T-cell (primary cell): Measurements from ENCODE around the gene CEP57L1. TPM values are rescaled to one million over a fixed set of nuclear protein-coding genes. Genes with fewer than 3 reads are reported as not detected.
"Not testable (repeated sequence)": the region's sequence is repeated elsewhere in the genome, so short reads cannot be mapped to it uniquely, and the experiment has no call there.

Experiments used
- ATAC-seq, 4 experiments: fragments of 200-7000 bp in 3 of 4; fragments of 150-1000 bp in 1 of 4; cut with Tn5 transposase; replicated peaks in 1 of 4; 1 replicate in 3 of 4; 2 replicates in 1 of 4; pipeline ENCODE4 v1.10.0; 2021; ENCODE audit warnings: moderate library complexity in 3 of 4, mild to moderate bottlenecking in 2 of 4, moderate number of reproducible peaks in 1 of 4
- CTCF ChIA-PET, 2 donors: fragments of 300-600 bp; sonication (Branson Sonifier 250); formaldehyde crosslinking; loops; one replicate each; lab custom pipeline; 2022; ENCODE audit warnings: antibody characterized with exemption in 2 of 2; lab: Charles Lee
- POLR2A ChIA-PET, 2 donors: fragments of 300-600 bp; sonication (Branson Sonifier 250); formaldehyde crosslinking; loops; one replicate each; lab custom pipeline; 2022; ENCODE audit warnings: antibody characterized with exemption in 2 of 2; lab: Charles Lee
- DNase-seq, 35 experiments: peaks; one replicate each; pipeline versions ENCODE4 v3.0.0 to v3.0.0-alpha.2; 2013 to 2023
- H3K27ac ChIP-seq: one replicate; pipeline ENCODE4 v1.5.1; 2013; ENCODE audit warnings: low read length
- H3K27me3 ChIP-seq, 2 experiments: replicated peaks in 1 of 2; 1 replicate in 1 of 2; 2 replicates in 1 of 2; pipeline versions ENCODE4 v1.6.1 to v1.7.0; 2013; ENCODE audit warnings: low read length in 1 of 2, mixed read lengths in 1 of 2; ENCODE audit not compliant: control insufficient read depth in 2 of 2, insufficient read depth in 2 of 2; ENCODE audit errors: extremely low read depth in 1 of 2
- H3K36me3 ChIP-seq, 2 donors: 1 replicate in 1 of 2; 2 replicates in 1 of 2; pipeline versions ENCODE4 v1.6.1 to v1.7.0; 2013; ENCODE audit warnings: low read length in 1 of 2; ENCODE audit not compliant: control insufficient read depth in 2 of 2, insufficient read depth in 1 of 2; ENCODE audit errors: extremely low read depth in 1 of 2
- H3K4me1 ChIP-seq, 2 experiments: 1 replicate in 1 of 2; 2 replicates in 1 of 2; pipeline versions ENCODE4 v1.6.1 to v1.7.0; 2013; ENCODE audit warnings: low read length in 2 of 2, mixed read lengths in 1 of 2; ENCODE audit not compliant: insufficient read depth in 2 of 2, control insufficient read depth in 1 of 2; ENCODE audit errors: extremely low read depth in 1 of 2
- H3K4me3 ChIP-seq, 2 donors: 1 replicate in 1 of 2; 2 replicates in 1 of 2; pipeline versions ENCODE4 v1.5.1 to v1.7.0; 2013; ENCODE audit warnings: mild to moderate bottlenecking in 2 of 2, low read length in 1 of 2, moderate library complexity in 1 of 2; ENCODE audit not compliant: control insufficient read depth in 1 of 2; ENCODE audit errors: extremely low read depth in 1 of 2
- H3K9me3 ChIP-seq: 2 replicates; pipeline ENCODE4 v1.7.0; 2013
- H3K27ac Mint-ChIP-seq, 2 donors: one replicate each; pipeline ENCODE4 v1.8.0; 2020 to 2021; ENCODE audit warnings: mild to moderate bottlenecking in 2 of 2, mixed read lengths in 2 of 2
- H3K27me3 Mint-ChIP-seq, 2 donors: one replicate each; pipeline ENCODE4 v1.8.0; 2021 to 2022; ENCODE audit warnings: mixed read lengths in 2 of 2
- H3K36me3 Mint-ChIP-seq: one replicate; pipeline ENCODE4 v1.8.0; 2021; ENCODE audit warnings: mixed read lengths
- H3K4me1 Mint-ChIP-seq, 3 donors: one replicate each; pipeline ENCODE4 v1.8.0; 2020 to 2022; ENCODE audit warnings: mixed read lengths in 3 of 3, mild to moderate bottlenecking in 1 of 3
- H3K4me3 Mint-ChIP-seq, 3 donors: one replicate each; pipeline ENCODE4 v1.8.0; 2020 to 2022; ENCODE audit warnings: mild to moderate bottlenecking in 3 of 3, mixed read lengths in 3 of 3, moderate library complexity in 3 of 3
- H3K9me3 Mint-ChIP-seq, 3 donors: one replicate each; pipeline ENCODE4 v1.8.0; 2020 to 2022; ENCODE audit warnings: mixed read lengths in 3 of 3
- WGBS: methylation state at CpG from one replicate; pipeline ENCODE4 v1.1.5; 2013; ENCODE audit warnings: missing lambda C conversion rate; ENCODE audit not compliant: insufficient coverage; 5-methylcytosine and 5-hydroxymethylcytosine counted together
- total RNA-seq, 35 experiments: library from RNA in 6 of 35; stranded (reverse) in 6 of 35; fragments of 120-200 nt in 1 of 35; gene quantifications; one replicate each; pipeline versions ENCODE4 v1.2.1 to v1.2.4 and lab custom pipeline; 2013 to 2026

Gene CEP57L1
- total RNA-seq, 5 donors from 2014 or later (not counting 1 experiment from before 2014, with no cell fraction given), result 5.2 to 7.9 (median 5.9) TPM

DNA sequence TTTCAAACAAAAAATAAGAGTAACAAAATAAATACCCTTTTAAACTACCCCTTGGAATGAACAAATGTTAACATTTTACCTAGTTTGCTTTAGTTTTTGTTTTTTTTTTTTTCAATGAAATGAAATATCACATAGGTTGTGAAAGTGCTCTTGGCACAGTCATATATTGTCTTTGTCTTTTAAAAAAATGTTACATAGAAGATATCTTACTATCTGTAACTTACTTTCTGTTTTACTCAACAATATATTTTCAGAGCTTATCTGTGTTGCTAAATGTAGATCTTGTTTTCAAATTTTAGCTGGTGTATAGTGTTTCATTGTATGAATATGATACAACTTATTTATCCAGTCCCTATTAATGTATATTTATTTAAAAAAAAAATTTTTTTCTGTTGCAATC, 8.6 kb downstream of the CEP57L1 start:
- H3K27ac Mint-ChIP-seq, result no peak overlapping the region
- Histone ChIP-seq H3K36me3 (peaks cover 0 to 2% of the 10 kb centered on the region in 2 donors), H3K9me3 (no peaks in the 10 kb centered on the region), H3K4me3 (no peak overlapping the region), H3K27ac (no peak overlapping the region), H3K27me3 (no peaks in the 10 kb centered on the region), H3K4me1 (no peaks in the 10 kb centered on the region)
- H3K9me3 Mint-ChIP-seq, result no peaks in the 10 kb centered on the region
- peaks cover 0 to 1% (median 0%) of the 10 kb centered on the region in 3 donors for H3K4me1 Mint-ChIP-seq
- ChIA-PET CTCF (no interaction called here), POLR2A (no interaction called here)
- H3K4me3 Mint-ChIP-seq, result no peak overlapping the region
- DNase-seq, result no peak
- ATAC-seq, result no peak
- peaks cover 12% of the 10 kb centered on the region for H3K36me3 Mint-ChIP-seq
- H3K27me3 Mint-ChIP-seq, result no peaks in the 10 kb centered on the region

DNA sequence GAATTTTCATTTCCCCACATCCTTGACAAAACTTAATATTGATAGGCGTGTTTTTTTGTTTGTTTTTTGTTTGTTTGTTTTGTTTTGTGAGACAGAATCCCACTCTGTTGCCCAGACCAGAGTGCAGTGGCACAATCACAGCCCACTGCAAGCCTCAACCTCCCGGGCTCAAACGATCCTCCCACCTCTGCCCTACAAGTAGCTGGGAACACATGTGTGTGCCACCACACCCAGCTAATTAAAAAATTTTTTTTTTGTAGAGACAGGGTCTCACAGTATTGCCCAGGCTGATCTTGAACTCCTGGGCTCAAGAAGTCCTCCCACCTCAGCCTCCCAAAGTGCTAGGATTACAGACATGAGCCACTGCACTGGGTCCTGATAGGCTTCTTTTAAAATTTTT, 9.2 kb downstream of the CEP57L1 start:
- ATAC-seq (no peak), DNase-seq (no peak)
- Mint-ChIP-seq H3K4me1 (peaks cover 0 to 1% (median 0%) of the 10 kb centered on the region in 3 donors), H3K27me3 (no peaks in the 10 kb centered on the region), H3K9me3 (no peaks in the 10 kb centered on the region), H3K36me3 (peaks cover 9% of the 10 kb centered on the region), H3K27ac (no peak overlapping the region), H3K4me3 (no peak overlapping the region)
- ChIA-PET CTCF (interaction anchor here in 1 of 2 donors (0.5 to 0.6 kb wide), 2 partner anchors 583 to 1366 kb away, joined by 3 read pairs; no protein-coding TSS in a partner anchor), POLR2A (no interaction called here)
- no peak overlapping the region for H3K27ac ChIP-seq
- H3K4me3 ChIP-seq, result no peak overlapping the region
- no peaks in the 10 kb centered on the region for H3K4me1 ChIP-seq
- 94% methylated on average over 2 of the region's 3 CpGs for WGBS
- peaks cover 0 to 2% of the 10 kb centered on the region in 2 donors for H3K36me3 ChIP-seq
- H3K9me3 ChIP-seq, result no peaks in the 10 kb centered on the region
- no peaks in the 10 kb centered on the region for H3K27me3 ChIP-seq

DNA sequence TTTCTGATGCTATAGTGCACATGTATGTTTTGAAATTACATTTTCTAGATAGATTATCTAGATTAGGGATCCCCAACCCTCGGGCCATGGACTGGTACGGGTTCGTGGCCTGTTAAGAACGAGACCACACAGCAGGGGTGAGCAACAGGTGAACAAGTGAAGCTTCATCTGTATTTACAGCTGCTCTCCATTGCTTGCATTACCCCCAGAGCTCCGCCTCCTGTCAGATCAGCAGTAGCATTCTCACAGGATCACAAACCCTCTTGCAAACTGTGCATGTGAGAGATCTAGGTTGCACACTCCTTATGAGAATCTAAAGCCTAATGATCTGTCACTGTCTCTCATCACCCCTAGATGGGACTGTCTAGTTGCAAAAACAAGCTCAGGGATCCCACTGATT, 10.4 kb downstream of the CEP57L1 start:
- no peak overlapping the region for H3K27ac Mint-ChIP-seq
- H3K4me3 ChIP-seq, result no peak overlapping the region
- no peak for ATAC-seq
- no peaks in the 10 kb centered on the region for H3K9me3 ChIP-seq
- H3K27ac ChIP-seq, result no peak overlapping the region
- ChIA-PET POLR2A (no interaction called here), CTCF (no interaction called here)
- WGBS, result no CpG with 5 or more reads among the region's 5 CpGs
- peaks cover 0 to 1% (median 0%) of the 10 kb centered on the region in 3 donors for H3K4me1 Mint-ChIP-seq
- H3K36me3 ChIP-seq, result no peaks in the 10 kb centered on the region
- H3K36me3 Mint-ChIP-seq, result peaks cover 15% of the 10 kb centered on the region
- H3K4me1 ChIP-seq, result no peaks in the 10 kb centered on the region
- no peaks in the 10 kb centered on the region for H3K27me3 Mint-ChIP-seq
- H3K4me3 Mint-ChIP-seq, result no peak overlapping the region
- H3K27me3 ChIP-seq, result no peaks in the 10 kb centered on the region
- DNase-seq, result no peak
- H3K9me3 Mint-ChIP-seq, result no peaks in the 10 kb centered on the region

DNA sequence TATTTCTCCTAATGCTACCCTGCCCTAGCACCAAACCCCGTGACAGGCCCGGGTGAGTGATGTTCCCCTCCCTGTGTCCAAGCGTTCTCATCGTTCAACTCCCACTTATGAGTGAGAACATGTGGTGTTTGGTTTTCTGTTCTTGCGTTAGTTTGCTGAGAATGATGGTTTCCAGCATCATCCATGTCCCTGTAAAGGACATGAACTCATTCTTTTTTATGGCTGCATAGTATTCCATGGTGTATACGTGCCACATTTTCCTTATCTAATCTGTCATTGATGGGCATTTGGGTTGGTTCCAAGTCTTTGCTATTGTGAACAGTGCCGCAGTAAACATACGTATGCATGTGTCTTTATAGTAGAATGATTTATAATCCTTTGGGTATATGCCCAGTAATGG, 14.4 kb downstream of the CEP57L1 start:
- H3K4me3 ChIP-seq, H3K27ac Mint-ChIP-seq, H3K9me3 ChIP-seq, H3K4me3 Mint-ChIP-seq, H3K36me3 ChIP-seq, H3K27ac ChIP-seq, ATAC-seq, H3K27me3 ChIP-seq, H3K9me3 Mint-ChIP-seq, CTCF ChIA-PET, H3K27me3 Mint-ChIP-seq, DNase-seq, POLR2A ChIA-PET, H3K4me1 ChIP-seq: not testable (repeated sequence)
- no CpG with 5 or more reads among the region's 8 CpGs for WGBS
- Mint-ChIP-seq H3K36me3 (peaks cover 15% of the 10 kb centered on the region), H3K4me1 (peaks cover 0 to 10% (median 9%) of the 10 kb centered on the region in 3 donors)

DNA sequence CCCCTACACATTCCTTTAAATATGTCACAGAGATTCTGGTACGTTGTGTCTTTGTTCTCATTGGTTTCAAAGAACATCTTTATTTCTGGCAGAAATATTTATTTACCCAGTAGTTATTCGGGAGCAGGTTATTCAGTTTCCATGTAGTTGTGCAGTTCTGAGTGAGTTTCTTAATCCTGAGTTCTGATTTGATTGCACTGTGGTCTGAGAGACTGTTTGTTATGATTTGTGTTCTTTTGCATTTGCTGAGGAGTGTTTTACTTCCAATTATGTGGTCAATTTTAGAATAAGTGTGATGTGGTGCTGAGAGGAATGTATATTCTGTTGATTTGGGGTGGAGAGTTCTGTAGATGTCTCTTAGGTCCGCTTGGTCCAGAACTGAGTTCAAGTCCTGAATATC, 17.4 kb downstream of the CEP57L1 start:
- CTCF ChIA-PET, H3K36me3 ChIP-seq, H3K27me3 Mint-ChIP-seq, H3K9me3 Mint-ChIP-seq, POLR2A ChIA-PET, DNase-seq, H3K4me1 ChIP-seq, H3K9me3 ChIP-seq, H3K27me3 ChIP-seq, H3K4me3 ChIP-seq, ATAC-seq, H3K27ac Mint-ChIP-seq, H3K27ac ChIP-seq, H3K4me3 Mint-ChIP-seq: not testable (repeated sequence)
- peaks cover 0 to 12% (median 10%) of the 10 kb centered on the region in 3 donors for H3K4me1 Mint-ChIP-seq
- WGBS, result 67% methylated on average over 2 of the region's 3 CpGs
- H3K36me3 Mint-ChIP-seq, result peaks cover 15% of the 10 kb centered on the region

DNA sequence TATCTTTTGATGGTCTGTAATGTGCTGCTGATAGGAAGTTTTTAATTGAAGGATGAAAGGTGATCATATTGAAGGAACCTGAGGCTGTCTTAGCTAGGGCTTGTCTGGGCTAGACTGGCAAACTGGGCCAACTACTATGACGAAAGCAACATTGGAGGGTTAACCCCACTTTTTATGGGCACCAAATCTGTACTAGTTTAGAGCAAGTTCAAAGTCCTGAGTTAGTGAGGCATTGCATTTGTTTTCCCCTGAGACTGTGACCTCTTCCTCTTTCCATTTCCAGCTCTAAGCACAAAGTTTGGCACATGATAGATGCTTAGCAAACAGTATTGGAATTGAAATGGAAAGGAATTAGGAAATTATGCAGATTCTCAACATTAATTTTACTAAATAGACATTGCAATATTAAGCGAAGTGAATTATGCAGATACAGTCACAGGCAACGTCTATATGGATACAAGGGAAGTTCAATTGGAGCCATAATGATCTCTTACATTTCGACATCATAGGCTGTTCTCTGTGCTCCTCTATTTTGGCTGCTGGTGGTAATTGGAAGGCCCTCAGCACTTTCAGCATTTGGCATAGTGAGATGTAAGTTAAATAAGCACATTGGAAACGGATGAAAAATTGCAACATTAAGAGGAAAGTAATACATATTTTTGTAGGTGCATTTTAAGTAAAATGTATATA, 22.2 kb downstream of the CEP57L1 start:
- H3K9me3 Mint-ChIP-seq, result no peaks in the 10 kb centered on the region
- no peak overlapping the region for H3K27ac Mint-ChIP-seq

More for the DNA sequence above, 22.2 kb downstream of the CEP57L1 start:
- H3K4me3 ChIP-seq, result no peak overlapping the region
- DNase-seq, result no peak
- no peaks in the 10 kb centered on the region for H3K27me3 ChIP-seq
- no peak overlapping the region for H3K4me3 Mint-ChIP-seq
- H3K27ac ChIP-seq, result no peak overlapping the region
- WGBS, result 88% methylated on average over 2 of the region's 5 CpGs
- ATAC-seq, result no peak
- H3K36me3 ChIP-seq, result no peaks in the 10 kb centered on the region
- ChIA-PET POLR2A (no interaction called here), CTCF (no interaction called here)
- H3K9me3 ChIP-seq, result no peaks in the 10 kb centered on the region
- no peaks in the 10 kb centered on the region for H3K4me1 ChIP-seq
- peaks cover 17 to 29% (median 18%) of the 10 kb centered on the region in 3 donors for H3K4me1 Mint-ChIP-seq
- H3K27me3 Mint-ChIP-seq, result peaks cover 0 to 4% of the 10 kb centered on the region in 2 donors
- H3K36me3 Mint-ChIP-seq, result no peaks in the 10 kb centered on the region
